MM.1S (cell line): Measurements from ENCODE around the gene ADAMTSL3.

Source experiments
- DNase-seq: peaks from one replicate; pipeline ENCODE4 v3.0.0-alpha.2; 2015
- H2AFZ ChIP-seq: fragments of 300-600 bp; sonication (generic); 2 replicates; pipeline ENCODE4 v1.6.0; 2016; ENCODE audit warnings: antibody characterized with exemption, low read length
- H3F3A ChIP-seq: fragments of 300-600 bp; sonication (generic); 2 replicates; pipeline ENCODE4 v1.6.1; 2016; ENCODE audit warnings: mild to moderate bottlenecking, antibody characterized with exemption, low read length, moderate library complexity, mixed read lengths; ENCODE audit not compliant: insufficient read depth
- H3K27ac ChIP-seq: fragments of 300-600 bp; sonication (generic); 2 replicates; pipeline ENCODE4 v1.5.1; 2016; ENCODE audit warnings: mild to moderate bottlenecking, low read length
- H3K27me3 ChIP-seq: fragments of 300-600 bp; sonication (generic); replicated peaks from 2 replicates; pipeline ENCODE4 v1.6.0; 2016; ENCODE audit warnings: low read length; ENCODE audit not compliant: insufficient read depth
- H3K36me3 ChIP-seq: fragments of 300-600 bp; sonication (generic); replicated peaks from 2 replicates; pipeline ENCODE4 v1.6.1; 2016; ENCODE audit warnings: mild to moderate bottlenecking, low read length, mixed read lengths; ENCODE audit not compliant: insufficient read depth
- H3K4me1 ChIP-seq: fragments of 300-600 bp; sonication (generic); 2 replicates; pipeline ENCODE4 v1.6.1; 2016; ENCODE audit warnings: low read length, mixed read lengths
- H3K4me2 ChIP-seq: fragments of 300-600 bp; sonication (generic); 2 replicates; pipeline ENCODE4 v1.6.0; 2016; ENCODE audit warnings: low read depth, low read length
- H3K4me3 ChIP-seq: fragments of 300-600 bp; sonication (generic); 2 replicates; pipeline ENCODE4 v1.5.1; 2016; ENCODE audit warnings: low read length, mixed read lengths
- H3K79me2 ChIP-seq: fragments of 300-600 bp; sonication (generic); 2 replicates; pipeline ENCODE4 v1.6.1; 2016; ENCODE audit warnings: mixed run types, low read length, mixed read lengths
- H3K9ac ChIP-seq: fragments of 300-600 bp; sonication (generic); 2 replicates; pipeline ENCODE4 v1.6.1; 2016; ENCODE audit warnings: low read length, mixed read lengths
- H3K9me2 ChIP-seq: fragments of 300-600 bp; sonication (generic); replicated peaks from 2 replicates; pipeline ENCODE4 v1.6.1; 2016; ENCODE audit warnings: mild to moderate bottlenecking, low read length, mixed read lengths; ENCODE audit not compliant: insufficient read depth
- H3K9me3 ChIP-seq: fragments of 300-600 bp; sonication (generic); replicated peaks from 2 replicates; pipeline ENCODE4 v1.6.1; 2016; ENCODE audit warnings: mild to moderate bottlenecking, low read length, mixed read lengths; ENCODE audit not compliant: insufficient read depth
- H4K20me1 ChIP-seq: fragments of 300-600 bp; sonication (generic); 2 replicates; pipeline ENCODE4 v1.6.1; 2016; ENCODE audit warnings: mild to moderate bottlenecking, low read length, moderate library complexity, mixed read lengths; ENCODE audit not compliant: insufficient read depth
- CTCF ChIP-seq: fragments of 300-600 bp; sonication (generic); IDR thresholded peaks from 2 replicates; pipeline ENCODE4 v1.5.1; 2016; ENCODE audit warnings: antibody characterized with exemption, low read length, mixed read lengths
- EZH2 ChIP-seq: fragments of 300-600 bp; sonication (generic); optimal IDR thresholded peaks from 2 replicates; pipeline ENCODE3; 2017; ENCODE audit warnings: low read depth, mild to moderate bottlenecking, antibody characterized with exemption, low read length, mixed read lengths
- EZH2phosphoT487 ChIP-seq: fragments of 300-600 bp; sonication (generic); IDR thresholded peaks from 2 replicates; pipeline ENCODE4 v1.6.1; 2018; ENCODE audit warnings: antibody characterized with exemption, low read length

ADAMTSL3 gene

GRCh38 chr15:83720468-83720867 is 66.5 kb downstream of the ADAMTSL3 start:
- no peaks in the 10 kb centered on the region for H4K20me1 ChIP-seq
- no peaks in the 10 kb centered on the region for H3K9me3 ChIP-seq
- no peaks in the 10 kb centered on the region for H3K27me3 ChIP-seq
- no peaks in the 10 kb centered on the region for H3K79me2 ChIP-seq
- no peaks in the 10 kb centered on the region for H3K36me3 ChIP-seq
- no peak overlapping the region for H2AFZ ChIP-seq
- no peaks in the 10 kb centered on the region for H3K9me2 ChIP-seq
- no peak overlapping the region for H3K27ac ChIP-seq
- H3K4me1 ChIP-seq = no peaks in the 10 kb centered on the region
- TF ChIP-seq EZH2 = no peak
- no peak for TF ChIP-seq CTCF
- TF ChIP-seq EZH2phosphoT487 = no peak
- no peak overlapping the region for H3K9ac ChIP-seq
- no peak overlapping the region for H3K4me2 ChIP-seq
- no peak overlapping the region for H3K4me3 ChIP-seq
- no peaks in the 10 kb centered on the region for H3F3A ChIP-seq
- DNase-seq = no peak

GRCh38 chr15:83721031-83721430 is 67.1 kb downstream of the ADAMTSL3 start:
- H3K27ac ChIP-seq = no peak overlapping the region
- DNase-seq = no peak
- no peaks in the 10 kb centered on the region for H4K20me1 ChIP-seq
- TF ChIP-seq CTCF (no peak), EZH2 (no peak), EZH2phosphoT487 (no peak)
- no peak overlapping the region for H3K4me3 ChIP-seq
- H3K9me2 ChIP-seq = no peaks in the 10 kb centered on the region
- no peaks in the 10 kb centered on the region for H3K9me3 ChIP-seq
- H3K4me2 ChIP-seq = no peak overlapping the region
- H3F3A ChIP-seq = no peaks in the 10 kb centered on the region
- no peak overlapping the region for H2AFZ ChIP-seq
- no peaks in the 10 kb centered on the region for H3K79me2 ChIP-seq
- no peaks in the 10 kb centered on the region for H3K4me1 ChIP-seq
- no peaks in the 10 kb centered on the region for H3K36me3 ChIP-seq
- H3K9ac ChIP-seq = no peak overlapping the region
- no peaks in the 10 kb centered on the region for H3K27me3 ChIP-seq

- Histone ChIP-seq H3F3A (no peaks in the 10 kb centered on the region), H3K9ac (no peak overlapping the region), H3K79me2 (no peaks in the 10 kb centered on the region), H3K27me3 (no peaks in the 10 kb centered on the region), H3K9me2 (no peaks in the 10 kb centered on the region), H3K4me3 (no peak overlapping the region), H3K4me2 (no peak overlapping the region), H3K9me3 (no peaks in the 10 kb centered on the region), H3K27ac (no peak overlapping the region), H2AFZ (no peak overlapping the region), H3K36me3 (no peaks in the 10 kb centered on the region), H4K20me1 (no peaks in the 10 kb centered on the region), H3K4me1 (no peaks in the 10 kb centered on the region)
- TF ChIP-seq EZH2phosphoT487 = no peak
- TF ChIP-seq EZH2 = no peak
- no peak for TF ChIP-seq CTCF
- no peak for DNase-seq
Measured at GRCh38 chr15:83721981-83722380, 68.1 kb downstream of the ADAMTSL3 start.
